GM19099 (cell line): ENCODE results near the gene MEIOB.

Experiments
- POLR2A ChIP-seq: IDR thresholded peaks from 3 replicates; pipeline ENCODE4 v1.6.1; 2011; ENCODE audit warnings: low read depth; ENCODE audit not compliant: insufficient read length; ENCODE audit errors: extremely low read depth

The MEIOB gene

DNA sequence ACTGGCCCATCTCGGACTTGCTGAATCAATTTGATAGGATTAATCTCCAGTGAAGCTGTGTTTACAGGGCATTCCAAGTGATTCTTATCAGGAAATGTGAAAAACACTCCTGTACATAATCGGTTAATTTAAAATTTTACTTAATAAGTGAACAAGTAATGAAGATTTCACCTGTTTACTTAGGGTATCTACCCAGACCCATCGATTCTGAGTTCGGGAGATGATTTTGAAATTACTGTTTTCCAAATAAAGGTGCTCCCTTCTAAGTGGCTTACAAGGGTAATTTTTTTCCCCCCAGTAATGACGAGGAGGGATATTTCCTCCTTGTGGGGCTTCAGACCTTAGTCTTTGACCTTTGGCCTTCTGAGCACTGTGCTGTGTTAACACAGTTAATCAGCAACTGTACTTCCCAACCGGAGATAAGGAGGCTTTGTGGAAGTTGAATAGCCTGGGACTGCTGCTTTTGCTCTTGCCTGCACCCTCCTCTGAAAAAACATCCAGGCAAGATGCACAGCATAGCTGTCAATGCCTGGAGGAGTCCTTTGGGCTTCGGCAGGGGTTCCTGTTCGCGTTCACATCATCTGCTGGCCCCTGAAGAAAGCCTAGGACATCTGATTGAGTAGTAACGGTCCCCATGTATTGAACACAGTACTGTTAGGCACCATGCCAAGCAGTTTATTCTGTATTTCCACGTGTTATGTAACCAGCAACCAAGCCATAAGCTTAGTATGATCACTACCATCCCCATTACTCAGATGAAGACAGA lies 43.1 kb downstream of the MEIOB start:
- TF ChIP-seq POLR2A = no peak

DNA sequence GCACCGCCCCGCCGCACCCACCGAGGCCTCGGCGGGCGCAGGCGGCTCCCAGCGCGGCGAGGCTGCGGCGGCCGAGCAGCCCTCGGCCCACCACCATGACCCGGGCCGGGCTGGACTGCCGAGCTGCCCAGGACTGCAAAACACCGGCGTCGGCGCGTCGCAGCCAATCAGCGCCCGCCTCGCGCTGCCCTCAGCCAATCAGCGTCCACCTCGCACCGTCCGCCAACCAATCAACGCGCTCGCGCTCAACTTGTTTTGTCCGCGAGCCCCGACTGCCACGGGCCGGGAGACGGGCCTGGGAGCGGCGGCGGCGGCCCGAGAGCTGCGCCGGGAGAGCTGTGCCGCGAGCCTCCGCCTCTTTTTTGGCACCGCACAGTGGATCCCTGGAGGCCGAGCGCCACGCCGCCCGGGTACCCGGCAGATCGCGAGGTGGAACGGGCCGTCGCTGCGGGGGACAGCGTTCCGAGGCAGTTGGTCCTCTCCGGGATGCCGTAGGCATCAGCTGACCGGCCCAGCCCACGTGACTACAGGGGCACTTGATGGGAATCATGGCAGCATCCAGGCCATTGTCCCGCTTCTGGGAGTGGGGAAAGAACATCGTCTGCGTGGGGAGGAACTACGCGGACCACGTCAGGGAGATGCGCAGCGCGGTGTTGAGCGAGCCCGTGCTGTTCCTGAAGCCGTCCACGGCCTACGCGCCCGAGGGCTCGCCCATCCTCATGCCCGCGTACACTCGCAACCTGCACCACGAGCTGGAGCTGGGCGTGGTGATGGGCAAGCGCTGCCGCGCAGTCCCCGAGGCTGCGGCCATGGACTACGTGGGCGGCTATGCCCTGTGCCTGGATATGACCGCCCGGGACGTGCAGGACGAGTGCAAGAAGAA lies 45.0 kb downstream of the MEIOB start, which contains the start of the genes FAHD1 and HAGH:
Gene FAHD1, plus strand, starts transcription at position 516 of the 883 bp plus-strand sequence. Its CDS starts 33 bp downstream, at position 549.
Gene HAGH, minus strand, starts transcription at position 135 of the 883 bp plus-strand sequence. Its CDS starts 38 bp downstream, at position 97.
- peak; percentile 67 for TF ChIP-seq POLR2A

- no peak for TF ChIP-seq POLR2A
Observed at GRCh38 chr16:1825864-1826690, 45.9 kb downstream of the MEIOB start.

DNA sequence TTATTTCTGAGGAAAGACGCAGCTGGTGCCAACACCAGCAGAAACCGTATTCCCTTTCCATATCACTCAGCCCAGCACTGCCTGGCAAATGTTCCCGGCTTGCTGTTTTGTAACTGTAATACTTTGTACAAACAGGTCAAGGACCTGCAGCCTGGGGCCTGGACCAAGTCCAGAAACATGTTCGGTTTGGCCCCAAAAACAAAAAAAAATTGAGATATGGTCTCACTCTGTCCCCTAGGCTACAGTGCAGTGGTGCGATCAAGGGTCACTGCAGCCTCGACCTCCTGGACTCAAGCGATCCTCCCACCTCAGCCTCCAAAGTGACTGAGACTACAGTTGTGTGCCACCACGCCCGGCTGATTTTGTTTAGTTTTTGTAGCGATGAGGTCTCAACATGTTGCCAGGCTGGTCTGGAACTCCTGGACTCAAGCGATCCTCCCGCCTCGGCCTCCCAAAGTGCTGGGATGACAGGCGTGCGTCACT lies 46.5 kb downstream of the MEIOB start:
- no peak for TF ChIP-seq POLR2A

DNA sequence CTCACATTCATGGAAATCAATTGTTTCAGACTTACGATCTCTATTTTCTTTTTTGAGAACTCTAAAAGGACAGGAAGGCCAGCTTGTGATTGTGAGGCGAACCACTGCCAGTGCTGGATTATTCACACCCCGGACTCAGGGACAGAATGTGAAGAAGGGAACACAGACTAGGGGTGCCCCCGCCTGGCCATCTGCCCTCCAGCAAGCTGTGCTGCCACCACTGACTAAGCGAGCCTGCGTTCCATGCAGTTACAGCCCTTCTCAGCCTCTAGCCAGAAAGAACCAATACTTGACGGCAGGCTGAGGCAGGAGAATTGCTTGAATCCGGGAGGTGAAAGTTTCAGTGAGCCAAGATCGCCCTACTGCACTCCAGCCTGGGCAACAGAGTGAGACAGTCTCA lies 48.1 kb downstream of the MEIOB start:
- no peak for TF ChIP-seq POLR2A

DNA sequence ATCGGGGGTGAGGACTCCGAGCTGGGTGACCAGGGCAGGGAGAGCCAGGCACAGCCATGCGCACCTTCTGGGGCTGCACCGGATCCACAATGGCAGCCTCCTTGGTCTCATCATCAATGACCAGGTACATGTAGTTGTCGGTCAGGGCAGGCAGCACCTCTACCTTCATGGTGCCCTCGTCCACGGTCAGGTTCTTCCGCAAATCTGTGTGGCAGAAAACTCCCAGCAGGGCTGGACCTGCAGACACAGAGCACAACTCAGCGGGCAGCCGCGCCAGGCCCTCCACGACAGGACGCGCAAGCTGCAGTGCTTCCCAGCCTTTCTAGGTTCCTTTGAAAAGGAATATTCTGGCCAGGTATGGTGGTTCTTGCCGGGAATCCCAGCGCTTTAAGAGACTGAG lies 49.2 kb downstream of the MEIOB start:
- TF ChIP-seq POLR2A = no peak

DNA sequence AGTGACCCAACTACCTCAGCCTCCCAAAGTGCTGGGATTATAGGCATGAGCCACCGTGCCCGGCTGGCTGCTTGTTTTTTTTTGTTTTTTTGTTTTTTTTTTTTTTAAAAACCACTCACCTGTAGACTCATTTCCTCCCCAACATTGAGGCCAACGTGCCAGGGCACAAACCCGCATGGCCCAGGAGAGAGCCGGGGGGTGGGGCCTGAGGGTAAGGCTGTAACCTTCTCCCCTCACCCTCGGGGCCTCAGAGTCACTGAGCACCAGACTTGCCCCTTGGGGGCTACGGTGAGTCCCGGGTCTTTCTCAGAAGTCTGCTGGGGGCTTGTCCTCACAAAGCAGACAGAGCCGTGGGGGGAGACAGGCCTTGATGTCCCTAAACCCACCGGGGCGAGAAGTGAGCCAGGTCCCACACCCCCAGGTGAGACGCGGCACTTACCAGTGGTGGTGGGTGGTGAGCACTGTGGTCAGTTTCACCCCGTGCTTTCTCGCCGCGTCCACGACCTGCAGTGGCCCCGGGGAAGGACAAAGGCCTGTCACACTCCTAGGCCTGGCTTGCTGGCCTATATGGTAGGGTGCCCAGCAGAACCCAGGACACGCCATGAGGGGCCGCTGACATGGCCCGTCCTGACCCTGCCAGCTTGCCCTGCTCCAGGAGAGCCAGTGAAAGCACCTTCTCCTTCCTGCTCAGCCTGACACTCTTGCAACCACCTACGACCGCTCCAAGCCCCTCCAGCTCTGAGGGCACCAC lies 49.9 kb downstream of the MEIOB start:
- no peak for TF ChIP-seq POLR2A

- TF ChIP-seq POLR2A = no peak
Observed at GRCh38 chr16:1820946-1821290, 51.0 kb downstream of the MEIOB start.

DNA sequence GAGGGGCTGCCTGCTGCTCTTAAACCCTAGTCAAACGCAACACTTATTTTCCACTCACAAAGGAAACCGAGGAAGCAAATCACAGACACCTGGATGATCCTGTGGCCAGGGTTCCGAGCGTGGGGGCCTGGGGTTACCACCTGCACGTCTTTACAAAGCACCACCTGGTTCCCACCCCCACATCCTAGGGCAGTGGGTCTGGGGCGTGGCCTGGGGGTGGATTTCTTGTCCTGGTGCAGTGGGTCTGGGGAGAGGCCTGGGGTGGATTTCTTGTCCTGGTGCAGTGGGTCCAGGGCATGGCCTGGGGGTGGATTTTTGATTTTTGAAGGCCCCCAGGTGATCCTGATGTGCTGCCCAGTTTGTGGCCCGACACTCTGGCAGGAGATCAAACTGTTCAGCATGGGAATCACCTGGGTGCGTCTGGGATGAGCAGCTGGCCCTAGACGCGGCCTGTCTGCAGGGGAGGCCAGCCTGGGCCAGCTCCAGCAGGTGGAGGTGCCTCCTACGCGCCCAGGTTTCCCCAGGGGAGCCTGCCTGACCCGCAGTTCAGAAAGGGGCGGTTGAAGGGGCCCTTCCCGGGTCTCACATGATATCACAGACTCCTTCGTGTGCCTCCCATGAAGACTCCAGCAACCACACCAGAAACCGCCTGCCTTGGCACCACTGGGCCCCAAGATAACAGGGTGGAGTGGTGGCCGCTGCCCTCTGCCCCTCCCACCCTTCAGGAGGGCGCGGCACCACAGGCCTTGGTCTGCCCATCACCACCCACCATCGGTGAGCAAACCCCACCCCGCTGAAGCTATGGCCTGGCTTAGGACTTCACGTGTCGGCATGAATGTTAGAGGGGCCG lies 51.6 kb downstream of the MEIOB start:
- no peak for TF ChIP-seq POLR2A

GRCh38 chr16:1819611-1820010 lies 52.4 kb downstream of the MEIOB start:
- TF ChIP-seq POLR2A = no peak

DNA sequence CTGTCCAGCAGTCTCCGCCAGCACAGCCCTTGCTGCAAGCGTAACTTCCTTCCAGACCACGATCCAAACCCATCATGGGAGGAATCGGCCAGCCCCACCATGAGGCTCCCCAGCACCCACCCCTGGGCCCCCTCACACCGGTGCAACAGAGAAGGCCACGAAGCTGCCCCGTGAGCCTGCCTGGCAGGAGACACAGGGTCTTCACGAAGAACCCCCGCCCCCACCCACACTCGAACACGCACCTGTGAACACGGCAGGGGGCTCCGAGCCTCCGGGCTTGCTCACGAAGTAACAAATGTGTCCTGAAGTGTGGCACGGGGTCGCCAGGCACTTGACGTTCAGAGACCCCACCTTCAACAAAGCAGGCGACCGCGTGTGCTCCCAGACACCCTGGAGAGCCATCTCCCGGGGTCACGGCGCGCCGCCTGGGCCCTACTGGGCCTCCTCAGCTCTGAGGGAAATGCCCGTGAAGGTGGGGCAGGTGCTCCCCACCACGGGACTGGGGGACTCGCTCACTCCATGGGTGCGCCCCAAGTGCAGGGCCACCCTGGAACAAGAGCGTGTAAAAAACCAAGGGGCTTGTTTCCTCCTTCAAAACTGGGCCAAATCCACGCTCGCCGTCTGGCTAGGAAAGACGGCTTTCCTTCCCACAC lies 53.0 kb downstream of the MEIOB start:
- TF ChIP-seq POLR2A = no peak

DNA sequence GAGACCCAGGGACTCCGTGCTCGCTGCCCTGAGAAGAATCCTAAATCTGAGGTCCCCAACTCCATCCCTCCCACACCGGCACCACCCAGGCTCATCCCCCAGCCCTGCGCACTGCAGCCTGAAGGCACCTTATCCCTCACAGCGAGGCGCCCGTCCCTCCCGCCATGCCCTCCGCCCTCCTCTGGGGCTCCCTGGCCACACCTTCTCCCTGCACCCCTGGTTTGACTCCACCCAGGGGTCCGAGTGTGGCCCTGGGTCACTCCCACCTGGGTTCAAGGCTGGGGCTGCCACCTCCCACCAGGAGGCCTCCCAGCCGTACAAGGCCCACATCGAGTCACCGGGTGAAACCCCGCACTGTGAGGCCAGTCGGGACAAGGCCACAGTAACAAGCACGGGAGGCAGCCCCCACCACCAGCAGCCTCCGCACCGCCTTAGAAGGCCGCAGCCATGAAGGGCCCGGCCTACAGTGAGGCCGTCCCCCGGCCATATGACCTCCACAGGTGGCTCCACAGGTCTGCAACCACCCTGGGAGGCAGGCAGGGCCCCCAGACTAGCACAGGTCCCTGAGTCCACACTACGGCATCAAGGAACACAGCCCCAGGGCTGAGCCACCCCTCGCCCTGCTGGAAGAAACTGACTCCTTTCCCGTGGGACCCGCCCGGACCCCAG lies 53.6 kb downstream of the MEIOB start:
- no peak for TF ChIP-seq POLR2A
